ENCODE results near the gene TAL1. TPM values are rescaled to one million over a fixed set of nuclear protein-coding genes. Genes with fewer than 3 reads are reported as not detected.

TAL1 gene
- total RNA-seq, 2 donors from 2014 or later, result 0.90 to 1.2 TPM

DNA sequence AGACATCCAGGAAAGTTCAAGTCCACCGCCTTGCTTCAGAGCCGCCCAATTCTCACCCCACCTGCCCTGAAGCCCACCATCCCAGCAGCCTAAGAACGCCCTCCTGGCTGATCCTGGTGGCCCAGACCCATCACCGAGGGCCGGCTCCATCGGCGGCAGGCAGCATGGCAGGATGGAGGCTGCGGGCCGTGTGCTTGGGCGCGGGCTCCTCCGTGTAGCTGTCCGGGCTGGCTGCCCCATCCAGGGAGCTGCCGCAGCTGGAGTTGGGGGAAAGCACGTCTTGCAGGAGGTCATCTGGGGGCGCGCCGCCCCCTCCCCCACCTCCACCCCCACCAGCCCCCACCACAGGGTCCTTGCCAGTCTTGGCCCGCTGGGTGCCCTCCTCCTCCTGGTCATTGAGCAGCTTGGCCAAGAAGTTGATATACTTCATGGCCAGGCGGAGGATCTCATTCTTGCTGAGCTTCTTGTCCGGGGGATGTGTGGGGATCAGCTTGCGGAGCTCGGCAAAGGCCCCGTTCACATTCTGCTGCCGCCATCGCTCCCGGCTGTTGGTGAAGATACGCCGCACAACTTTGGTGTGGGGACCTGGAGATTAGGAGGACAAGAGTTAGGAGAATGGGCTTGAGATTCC is 12.3 kb downstream of the TAL1 start:
- H3K4me3 ChIP-seq, result no peak overlapping the region
- H3K27me3 ChIP-seq, result peaks cover 12% of the 10 kb centered on the region
- no peak overlapping the region for H3K9ac ChIP-seq (ENCODE audit: low read depth in 2 of 2, low read length in 2 of 2)
- no peak for DNase-seq
- no peaks in the 10 kb centered on the region for H3K36me3 ChIP-seq
- no peaks in the 10 kb centered on the region for H3K9me3 ChIP-seq
- no peaks in the 10 kb centered on the region for H3K4me1 ChIP-seq
- intact Hi-C loops (cut with DNase I), result no loop called here
- no peak overlapping the region for H3K27ac ChIP-seq
- TF ChIP-seq, protein P1, sequence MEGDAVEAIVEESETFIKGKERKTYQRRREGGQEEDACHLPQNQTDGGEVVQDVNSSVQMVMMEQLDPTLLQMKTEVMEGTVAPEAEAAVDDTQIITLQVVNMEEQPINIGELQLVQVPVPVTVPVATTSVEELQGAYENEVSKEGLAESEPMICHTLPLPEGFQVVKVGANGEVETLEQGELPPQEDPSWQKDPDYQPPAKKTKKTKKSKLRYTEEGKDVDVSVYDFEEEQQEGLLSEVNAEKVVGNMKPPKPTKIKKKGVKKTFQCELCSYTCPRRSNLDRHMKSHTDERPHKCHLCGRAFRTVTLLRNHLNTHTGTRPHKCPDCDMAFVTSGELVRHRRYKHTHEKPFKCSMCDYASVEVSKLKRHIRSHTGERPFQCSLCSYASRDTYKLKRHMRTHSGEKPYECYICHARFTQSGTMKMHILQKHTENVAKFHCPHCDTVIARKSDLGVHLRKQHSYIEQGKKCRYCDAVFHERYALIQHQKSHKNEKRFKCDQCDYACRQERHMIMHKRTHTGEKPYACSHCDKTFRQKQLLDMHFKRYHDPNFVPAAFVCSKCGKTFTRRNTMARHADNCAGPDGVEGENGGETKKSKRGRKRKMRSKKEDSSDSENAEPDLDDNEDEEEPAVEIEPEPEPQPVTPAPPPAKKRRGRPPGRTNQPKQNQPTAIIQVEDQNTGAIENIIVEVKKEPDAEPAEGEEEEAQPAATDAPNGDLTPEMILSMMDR (IDR thresholded peaks at IDR 0.05), result no peak

DNA sequence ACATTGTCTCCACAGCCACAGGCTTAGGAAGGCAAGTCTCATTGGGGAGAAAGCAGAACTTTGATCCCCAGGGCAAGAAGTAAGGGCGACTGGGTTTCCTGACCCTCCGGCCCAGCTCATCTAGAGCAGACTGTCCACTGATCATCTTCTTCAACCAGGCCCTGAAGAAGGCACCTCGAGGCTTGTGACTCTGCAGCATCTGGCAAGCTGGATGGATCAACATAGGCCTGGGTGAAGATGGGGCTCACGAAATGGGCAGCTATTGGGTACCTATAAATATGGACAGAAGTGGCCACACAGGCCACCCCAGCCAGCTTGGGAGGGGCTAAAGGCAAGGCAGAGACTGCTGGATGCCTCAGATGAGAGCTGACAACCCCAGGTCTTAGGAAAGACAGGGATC is 13.0 kb downstream of the TAL1 start:
- Histone ChIP-seq H3K36me3 (no peaks in the 10 kb centered on the region), H3K9ac (ENCODE audit: low read depth in 2 of 2, low read length in 2 of 2) (no peak overlapping the region), H3K4me3 (no peak overlapping the region), H3K9me3 (no peaks in the 10 kb centered on the region), H3K4me1 (no peaks in the 10 kb centered on the region), H3K27me3 (peaks cover 8% of the 10 kb centered on the region), H3K27ac (no peak overlapping the region)
- TF ChIP-seq, protein P1 (IDR thresholded peaks at IDR 0.05), result no peak
- intact Hi-C loops (cut with DNase I), result no loop called here
- DNase-seq, result no peak

- no peak for DNase-seq
- TF ChIP-seq, protein P1 (IDR thresholded peaks at IDR 0.05), result no peak
- Histone ChIP-seq H3K27me3 (no peaks in the 10 kb centered on the region), H3K36me3 (no peaks in the 10 kb centered on the region), H3K9ac (ENCODE audit: low read depth in 2 of 2, low read length in 2 of 2) (no peak overlapping the region), H3K27ac (no peak overlapping the region), H3K4me3 (no peak overlapping the region), H3K4me1 (no peaks in the 10 kb centered on the region), H3K9me3 (no peaks in the 10 kb centered on the region)
- intact Hi-C loops (cut with DNase I), result no loop called here
Observed at GRCh38 chr1:47216278-47217059, 15.6 kb downstream of the TAL1 start.

- Histone ChIP-seq H3K9me3 (no peaks in the 10 kb centered on the region), H3K9ac (ENCODE audit: low read depth in 2 of 2, low read length in 2 of 2) (no peak overlapping the region), H3K27me3 (no peaks in the 10 kb centered on the region), H3K36me3 (no peaks in the 10 kb centered on the region), H3K4me3 (no peak overlapping the region), H3K4me1 (no peaks in the 10 kb centered on the region), H3K27ac (no peak overlapping the region)
- no peak for DNase-seq
- intact Hi-C loops (cut with DNase I), result no loop called here
- TF ChIP-seq, protein P1 (IDR thresholded peaks at IDR 0.05), result no peak
Observed at GRCh38 chr1:47215713-47216112, 16.3 kb downstream of the TAL1 start.

GRCh38 chr1:47214549-47214948 is 17.5 kb downstream of the TAL1 start:
- no peaks in the 10 kb centered on the region for H3K27me3 ChIP-seq
- TF ChIP-seq, protein P1 (IDR thresholded peaks at IDR 0.05), result no peak
- H3K9me3 ChIP-seq, result no peaks in the 10 kb centered on the region
- H3K9ac ChIP-seq (ENCODE audit: low read depth in 2 of 2, low read length in 2 of 2), result no peak overlapping the region
- H3K4me3 ChIP-seq, result no peak overlapping the region
- H3K4me1 ChIP-seq, result no peaks in the 10 kb centered on the region
- H3K27ac ChIP-seq, result no peak overlapping the region
- no peaks in the 10 kb centered on the region for H3K36me3 ChIP-seq
- no peak for DNase-seq
- intact Hi-C loops (cut with DNase I), result no loop called here

Measured in colonic mucosa (tissue), 4 donors.